Sigmoid colon (tissue), 7 donors: ENCODE results near the gene RAB8A. TPM values are rescaled to one million over a fixed set of nuclear protein-coding genes. Genes with fewer than 3 reads are reported as not detected.

ENCODE experiments used
- DNase-seq: peaks from one replicate; pipeline ENCODE4 v3.0.0-alpha.2; 2019
- H3K27ac ChIP-seq, 4 donors: fragments of 200-600 bp; sonication (generic); one replicate each; pipeline ENCODE4 v1.5.1; 2016 to 2019; ENCODE audit warnings: mild to moderate bottlenecking in 1 of 4
- H3K27me3 ChIP-seq, 3 donors: fragments of 200-600 bp; sonication (generic); one replicate each; pipeline ENCODE4 v1.5.1; 2019; ENCODE audit warnings: mild to moderate bottlenecking in 1 of 3
- H3K36me3 ChIP-seq, 4 donors: fragments of 200-600 bp; sonication (generic); one replicate each; pipeline ENCODE4 v1.5.1; 2016 to 2019
- H3K4me1 ChIP-seq, 4 donors: fragments of 200-600 bp; sonication (generic); one replicate each; pipeline ENCODE4 v1.5.1; 2017 to 2019
- H3K4me3 ChIP-seq, 4 donors: fragments of 200-600 bp; sonication (generic); one replicate each; pipeline ENCODE4 v1.5.1; 2017 to 2019; ENCODE audit warnings: mild to moderate bottlenecking in 2 of 4, moderate library complexity in 1 of 4
- H3K9me3 ChIP-seq, 4 donors: fragments of 200-600 bp in 3 of 4; sonication (generic) in 3 of 4; one replicate each; pipeline versions ENCODE4 v1.5.1 to v1.6.1; 2013 to 2019
- EP300 ChIP-seq, 4 donors: sonication (generic); formaldehyde crosslinking; IDR thresholded peaks; one replicate each; pipeline ENCODE4 v1.6.1; 2017; ENCODE audit warnings: antibody characterized with exemption in 4 of 4
- POLR2A ChIP-seq, 2 donors: fragments of 450-650 bp; IDR thresholded peaks; one replicate each; pipeline ENCODE4 v1.6.1; 2016; ENCODE audit warnings: antibody characterized with exemption in 2 of 2, mild to moderate bottlenecking in 2 of 2, moderate library complexity in 2 of 2
- POLR2AphosphoS5 ChIP-seq, 4 donors: sonication (generic); formaldehyde crosslinking; IDR thresholded peaks; one replicate each; pipeline ENCODE4 v1.6.1; 2017; ENCODE audit warnings: antibody characterized with exemption in 4 of 4
- WGBS, 2 donors: extraction: QIAGEN DNeasy Blood & Tissue Kit; methylation state at CpG; one replicate each; pipeline ENCODE4 v1.1.7; 2013; 5-methylcytosine and 5-hydroxymethylcytosine counted together
- intact Hi-C: fragments of 100-400 bp; cut with DNase I; formaldehyde crosslinking; loops from one replicate; pipeline ENCODE4 v1.15.1; 2023
- polyA plus RNA-seq, 3 donors: library from polyadenylated mRNA; stranded (reverse); fragments of 200-250 nt; gene quantifications; one replicate each; pipeline ENCODE4 v1.2.3, GENCODE V29; 2013
- total RNA-seq, 4 donors: library from RNA; depleted of rRNA; stranded (reverse); fragments of >200 nt; gene quantifications; one replicate each; pipeline ENCODE4 v1.1.0, GENCODE V29; 2016
- TF ChIP-seq, protein P1 (sequence below), 4 experiments: fragments of 450-650 bp in 3 of 4; fragments of 200-600 bp in 1 of 4; IDR thresholded peaks; one replicate each; pipeline ENCODE4 v1.5.1; 2016 to 2019; ENCODE audit warnings: antibody characterized with exemption in 4 of 4, mild to moderate bottlenecking in 3 of 4, moderate library complexity in 2 of 4
- donor health status: healthy with polysubstance abuse.
- donor health status: Bipolar disorder and iron deficiency.
- donor health status: healthy.

Gene RAB8A
- total and polyA plus RNA-seq, 7 donors = 32.8 to 126 (median 43.9) TPM

DNA sequence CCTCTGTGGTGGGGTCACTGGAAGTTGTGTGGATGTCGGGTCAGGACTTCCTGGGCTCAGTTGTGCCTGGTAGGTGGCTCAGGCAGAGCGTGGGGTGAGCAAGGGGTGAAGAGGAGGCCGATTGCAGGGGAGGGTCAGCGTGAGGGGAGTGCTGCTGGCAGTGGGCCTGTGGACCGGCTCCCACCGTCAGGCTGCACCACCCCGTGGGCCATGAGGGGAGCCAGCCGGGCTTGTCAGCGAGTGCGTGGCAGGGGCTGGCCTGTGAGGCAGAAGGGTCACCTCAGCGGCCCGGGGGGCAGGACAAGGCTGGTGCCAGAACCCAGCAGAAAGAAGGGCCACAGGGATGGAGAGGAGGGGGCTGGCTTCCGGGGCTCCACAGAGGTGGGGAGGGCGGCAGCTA lies 13.3 kb downstream of the RAB8A start:
- WGBS, 2 donors = 95% methylated on average over 14 of the region's 14 CpGs
- Histone ChIP-seq H3K4me1 (no peaks in the 10 kb centered on the region), H3K27me3 (no peaks in the 10 kb centered on the region), H3K27ac (no peak overlapping the region), H3K9me3 (no peaks in the 10 kb centered on the region), H3K4me3 (no peak overlapping the region), H3K36me3 (peaks cover 46 to 100% (median 81%) of the 10 kb centered on the region in 4 donors)
- DNase-seq = no peak
- TF ChIP-seq POLR2AphosphoS5 (IDR thresholded peaks at IDR 0.05) (no peak), EP300 (IDR thresholded peaks at IDR 0.05) (no peak), POLR2A (IDR thresholded peaks at IDR 0.05) (no peak)
- TF ChIP-seq, protein P1, sequence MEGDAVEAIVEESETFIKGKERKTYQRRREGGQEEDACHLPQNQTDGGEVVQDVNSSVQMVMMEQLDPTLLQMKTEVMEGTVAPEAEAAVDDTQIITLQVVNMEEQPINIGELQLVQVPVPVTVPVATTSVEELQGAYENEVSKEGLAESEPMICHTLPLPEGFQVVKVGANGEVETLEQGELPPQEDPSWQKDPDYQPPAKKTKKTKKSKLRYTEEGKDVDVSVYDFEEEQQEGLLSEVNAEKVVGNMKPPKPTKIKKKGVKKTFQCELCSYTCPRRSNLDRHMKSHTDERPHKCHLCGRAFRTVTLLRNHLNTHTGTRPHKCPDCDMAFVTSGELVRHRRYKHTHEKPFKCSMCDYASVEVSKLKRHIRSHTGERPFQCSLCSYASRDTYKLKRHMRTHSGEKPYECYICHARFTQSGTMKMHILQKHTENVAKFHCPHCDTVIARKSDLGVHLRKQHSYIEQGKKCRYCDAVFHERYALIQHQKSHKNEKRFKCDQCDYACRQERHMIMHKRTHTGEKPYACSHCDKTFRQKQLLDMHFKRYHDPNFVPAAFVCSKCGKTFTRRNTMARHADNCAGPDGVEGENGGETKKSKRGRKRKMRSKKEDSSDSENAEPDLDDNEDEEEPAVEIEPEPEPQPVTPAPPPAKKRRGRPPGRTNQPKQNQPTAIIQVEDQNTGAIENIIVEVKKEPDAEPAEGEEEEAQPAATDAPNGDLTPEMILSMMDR (IDR thresholded peaks at IDR 0.05) = no peak
- intact Hi-C loops = no loop called here

DNA sequence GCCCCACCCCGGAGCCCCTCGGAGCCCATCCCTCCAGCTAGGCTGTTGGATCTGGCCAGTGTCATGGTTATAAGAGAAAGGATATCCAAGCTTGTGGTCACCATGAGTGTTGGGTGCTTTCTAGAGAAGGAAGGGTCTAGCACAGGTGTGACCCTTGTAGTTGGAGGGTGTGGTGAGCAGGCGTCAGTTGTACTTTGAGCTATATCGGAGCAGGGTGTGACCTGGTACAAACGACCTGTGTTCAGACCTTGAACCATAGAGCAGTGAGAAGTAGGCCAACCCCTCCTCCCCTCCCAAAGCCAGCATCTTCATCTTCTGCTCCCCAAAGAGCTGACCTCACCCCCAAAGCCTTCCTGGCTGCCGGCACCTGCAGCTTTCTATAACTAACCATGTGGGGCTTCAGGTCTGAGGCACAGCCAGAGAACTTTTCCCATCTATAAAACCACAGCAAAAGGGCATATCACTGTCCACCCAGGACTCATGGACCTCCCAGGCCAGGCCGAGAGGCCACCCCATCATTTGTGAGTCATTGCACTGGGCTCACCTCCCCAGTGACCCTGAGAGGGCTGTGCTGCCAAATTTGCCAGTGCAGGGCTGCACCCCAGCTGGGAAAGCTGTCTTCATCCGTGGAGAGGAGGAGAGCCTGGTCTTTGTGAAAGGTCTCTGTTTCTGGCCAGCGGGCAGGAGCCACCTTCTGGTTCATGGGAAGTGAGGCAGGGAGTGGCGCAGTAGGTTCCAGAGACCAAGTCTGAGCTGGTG lies 14.2 kb downstream of the RAB8A start:
- Histone ChIP-seq H3K36me3 (peaks cover 45 to 100% (median 81%) of the 10 kb centered on the region in 4 donors), H3K4me1 (no peaks in the 10 kb centered on the region), H3K27me3 (no peaks in the 10 kb centered on the region), H3K9me3 (no peaks in the 10 kb centered on the region), H3K27ac (no peak overlapping the region), H3K4me3 (no peak overlapping the region)
- no peak for TF ChIP-seq EP300 (IDR thresholded peaks at IDR 0.05)
- no peak for TF ChIP-seq POLR2AphosphoS5 (IDR thresholded peaks at IDR 0.05)
- TF ChIP-seq, protein P1 (IDR thresholded peaks at IDR 0.05) = no peak
- no peak for TF ChIP-seq POLR2A (IDR thresholded peaks at IDR 0.05)
- whole genome bisulfite sequencing, 2 donors = 57 to 70% methylated on average over 10 of the region's 10 CpGs
- DNase-seq = no peak
- intact Hi-C loops = no loop called here

DNA sequence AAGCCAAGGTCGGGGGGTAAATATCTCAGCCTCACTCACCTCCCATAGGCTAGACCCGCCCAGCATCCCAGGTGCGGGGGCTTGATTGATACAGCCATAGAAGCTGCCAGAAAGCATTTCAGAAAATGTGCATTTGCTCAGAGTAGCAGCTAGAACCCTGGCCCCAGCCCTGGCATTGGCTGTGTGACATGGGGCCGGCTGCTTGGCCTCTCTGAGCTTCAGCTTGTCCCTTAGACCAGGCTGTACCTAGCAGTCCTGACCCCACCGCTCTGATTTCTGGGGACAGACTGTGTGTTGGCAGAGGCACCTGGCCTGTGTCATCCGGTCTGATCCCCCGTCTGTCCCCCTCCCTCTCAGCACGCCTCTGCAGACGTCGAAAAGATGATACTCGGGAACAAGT lies 15.4 kb downstream of the RAB8A start:
- WGBS, 2 donors = 93 to 94% methylated on average over 11 of the region's 11 CpGs
- Histone ChIP-seq H3K36me3 (peaks cover 35 to 97% (median 76%) of the 10 kb centered on the region in 4 donors), H3K27me3 (no peaks in the 10 kb centered on the region), H3K4me1 (no peaks in the 10 kb centered on the region), H3K4me3 (no peak overlapping the region), H3K9me3 (no peaks in the 10 kb centered on the region), H3K27ac (no peak overlapping the region)
- intact Hi-C loops = no loop called here
- DNase-seq = no peak
- TF ChIP-seq POLR2AphosphoS5 (IDR thresholded peaks at IDR 0.05) (no peak), EP300 (IDR thresholded peaks at IDR 0.05) (no peak), POLR2A (IDR thresholded peaks at IDR 0.05) (no peak)
- TF ChIP-seq, protein P1 (IDR thresholded peaks at IDR 0.05) = no peak

DNA sequence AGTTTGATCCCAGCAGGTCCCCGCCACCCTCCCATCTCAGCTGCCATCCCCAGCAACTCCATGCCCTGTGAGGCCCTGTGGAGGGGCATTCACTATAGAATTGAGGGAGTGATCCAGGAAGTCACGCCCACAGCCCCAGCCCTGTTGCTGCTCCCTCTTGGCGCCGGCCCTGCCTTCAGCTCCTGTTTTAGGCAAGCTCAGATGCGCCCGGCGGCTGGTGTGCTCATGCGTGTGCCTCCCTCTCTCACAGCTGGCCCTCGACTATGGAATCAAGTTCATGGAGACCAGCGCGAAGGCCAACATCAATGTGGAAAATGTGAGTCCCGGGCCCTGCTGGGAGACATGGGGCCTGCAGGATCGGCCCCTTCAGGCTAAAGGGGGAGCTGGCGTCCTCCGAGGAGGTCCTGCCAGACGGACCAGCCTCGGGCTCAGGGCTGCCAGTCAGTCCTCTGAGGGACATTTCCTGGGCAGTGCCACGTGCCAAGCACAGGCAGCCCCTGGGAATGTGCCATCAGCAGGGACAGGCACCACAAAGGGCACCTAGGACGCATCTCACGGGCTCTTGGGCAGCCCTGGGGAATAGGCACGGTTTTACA lies 16.2 kb downstream of the RAB8A start:
- Histone ChIP-seq H3K4me1 (no peaks in the 10 kb centered on the region), H3K27ac (no peak overlapping the region), H3K36me3 (peaks cover 33 to 97% (median 76%) of the 10 kb centered on the region in 4 donors), H3K4me3 (no peak overlapping the region), H3K27me3 (no peaks in the 10 kb centered on the region), H3K9me3 (no peaks in the 10 kb centered on the region)
- intact Hi-C loops = no loop called here
- 93 to 94% methylated on average over 21 of the region's 21 CpGs for WGBS, 2 donors
- no peak for DNase-seq
- no peak for TF ChIP-seq EP300 (IDR thresholded peaks at IDR 0.05)
- TF ChIP-seq, protein P1 (IDR thresholded peaks at IDR 0.05) = no peak
- TF ChIP-seq POLR2AphosphoS5 (IDR thresholded peaks at IDR 0.05) = no peak
- TF ChIP-seq POLR2A (IDR thresholded peaks at IDR 0.05) = no peak
